Activated CD4-positive, alpha-beta T cell treated with anti-CD3 and anti-CD28 coated beads for 48 hours (primary cell): ENCODE data around the gene SLC6A8.
"Not testable (repeated sequence)": the region's sequence is repeated elsewhere in the genome, so short reads cannot be mapped to it uniquely, and the experiment has no call there.

Source experiments
- DNase-seq: peaks from one replicate; pipeline ENCODE4 v3.0.0-alpha.2; 2020

The SLC6A8 gene

GRCh38 chrX:153672531-153673427, 14.9 kb upstream of the SLC6A8 start:
- DNase-seq = no peak

DNA sequence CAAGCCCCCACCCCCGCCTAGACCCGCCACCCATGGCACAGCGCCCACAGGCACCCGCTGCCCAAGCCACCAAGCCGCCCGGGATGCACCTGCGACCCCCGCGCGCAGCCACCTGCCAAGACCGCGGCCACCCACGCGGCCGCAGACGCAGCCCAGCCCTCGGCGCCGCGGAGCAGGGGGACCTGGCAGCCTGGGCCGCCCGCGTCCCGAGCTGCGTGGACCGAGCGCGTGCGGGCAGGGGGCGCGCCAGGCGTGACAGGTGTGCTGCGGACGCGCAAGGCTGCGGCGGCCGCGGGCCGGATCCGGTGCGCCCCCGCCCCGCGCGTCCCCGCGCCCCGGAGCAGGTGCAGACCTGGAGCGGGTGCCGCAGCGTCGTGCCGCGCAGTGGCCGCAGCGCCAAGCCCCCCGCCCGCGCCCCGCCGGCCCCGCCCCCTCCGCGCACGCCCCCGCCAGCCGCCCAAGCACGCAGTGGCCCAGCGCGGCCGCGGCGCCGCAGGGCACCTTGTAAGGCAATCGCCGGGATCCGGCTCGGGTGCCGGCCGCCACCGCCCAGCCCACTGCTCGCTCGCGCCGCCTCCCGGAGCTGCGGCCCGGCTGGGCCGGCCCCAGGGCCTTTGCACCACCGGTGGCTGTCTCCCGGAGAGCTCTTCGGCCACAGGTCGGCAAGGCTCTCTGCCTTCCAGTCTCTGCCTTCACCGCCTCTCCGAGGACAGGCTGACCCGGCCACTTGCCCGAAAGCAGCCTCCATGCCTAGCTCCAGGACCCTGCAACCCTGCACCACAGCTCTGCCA, 14.1 kb upstream of the SLC6A8 start, which contains the start of gene PNCK:
TSS of gene PNCK (minus strand) at position 386 of the 791 bp plus-strand sequence. CDS start 737 bp downstream, outside the sequence.
- DNase-seq = no peak

GRCh38 chrX:153674219-153674851, 13.4 kb upstream of the SLC6A8 start:
- no peak for DNase-seq

DNA sequence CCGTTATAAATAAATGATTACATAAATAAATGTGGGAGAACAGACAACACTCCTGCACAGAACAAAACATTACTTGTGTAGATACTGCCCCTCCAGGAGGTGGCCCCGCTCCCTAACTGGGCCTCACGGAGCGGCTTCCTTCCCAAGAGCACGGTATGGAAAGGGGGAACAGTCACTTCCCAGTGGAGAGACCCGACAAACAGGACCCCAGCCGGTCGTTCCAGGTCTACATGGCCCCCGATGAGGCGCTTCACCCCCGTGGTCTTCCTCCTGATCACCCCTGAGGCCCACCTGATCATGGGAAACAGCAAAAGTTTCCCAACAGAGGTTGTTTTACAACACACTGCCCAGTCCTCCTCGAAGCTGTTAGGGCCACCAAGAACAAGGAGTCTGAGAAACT, 6.6 kb upstream of the SLC6A8 start:
- no peak for DNase-seq

DNA sequence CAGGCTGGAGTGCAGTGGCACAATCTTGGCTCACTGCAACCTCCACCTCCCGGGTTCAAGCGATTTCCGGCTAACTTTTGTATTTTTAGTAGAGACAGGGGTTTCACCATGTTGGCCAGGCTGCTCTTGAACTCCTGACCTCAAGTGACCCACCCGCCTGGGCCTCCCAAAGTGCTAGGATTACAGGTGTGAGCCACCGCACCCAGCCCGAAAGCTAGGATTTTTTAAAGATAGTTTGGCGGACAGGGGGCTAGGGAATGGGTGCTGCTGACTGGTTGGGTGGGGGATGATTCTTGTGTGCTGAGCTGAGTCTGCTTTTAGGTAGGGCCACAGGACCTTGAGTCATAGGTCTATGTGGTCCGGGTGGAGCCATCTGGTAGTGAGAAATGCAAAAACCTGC, 4.2 kb upstream of the SLC6A8 start:
- DNase-seq = not testable (repeated sequence)

GRCh38 chrX:153684467-153685155, 3.1 kb upstream of the SLC6A8 start:
- no peak for DNase-seq

- DNase-seq = no peak
Measured at GRCh38 chrX:153685156-153685536, 2.6 kb upstream of the SLC6A8 start.

- no peak for DNase-seq
Measured at GRCh38 chrX:153685751-153686696, 1.7 kb upstream of the SLC6A8 start.

DNA sequence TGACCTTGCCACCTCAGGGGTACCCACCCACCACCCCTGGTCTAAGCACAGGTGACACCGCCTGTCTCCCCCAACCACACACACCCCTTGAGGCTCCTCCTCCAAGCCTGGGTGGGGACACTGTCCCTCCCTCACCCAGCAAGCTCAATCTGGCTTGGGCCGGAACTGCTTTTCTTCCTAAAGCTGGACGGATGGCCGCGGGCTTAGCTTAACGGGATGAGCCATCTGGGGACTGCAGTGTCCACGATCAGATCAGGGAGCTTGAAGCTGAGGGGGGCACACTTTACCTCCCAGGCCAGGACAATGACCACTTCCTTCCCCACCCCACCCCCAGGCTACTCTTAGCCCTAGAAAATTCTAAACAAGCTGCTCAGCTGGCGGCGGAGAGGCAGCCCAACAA, 1.0 kb upstream of the SLC6A8 start:
- no peak for DNase-seq

- no peak for DNase-seq
Measured at GRCh38 chrX:153688071-153688470, 345 bp downstream of the SLC6A8 start.

GRCh38 chrX:153688506-153688905, 780 bp downstream of the SLC6A8 start:
- no peak for DNase-seq

- DNase-seq = no peak
Measured at GRCh38 chrX:153688911-153689590, 1.3 kb downstream of the SLC6A8 start.

GRCh38 chrX:153689654-153690465, 2.1 kb downstream of the SLC6A8 start:
- no peak for DNase-seq

DNA sequence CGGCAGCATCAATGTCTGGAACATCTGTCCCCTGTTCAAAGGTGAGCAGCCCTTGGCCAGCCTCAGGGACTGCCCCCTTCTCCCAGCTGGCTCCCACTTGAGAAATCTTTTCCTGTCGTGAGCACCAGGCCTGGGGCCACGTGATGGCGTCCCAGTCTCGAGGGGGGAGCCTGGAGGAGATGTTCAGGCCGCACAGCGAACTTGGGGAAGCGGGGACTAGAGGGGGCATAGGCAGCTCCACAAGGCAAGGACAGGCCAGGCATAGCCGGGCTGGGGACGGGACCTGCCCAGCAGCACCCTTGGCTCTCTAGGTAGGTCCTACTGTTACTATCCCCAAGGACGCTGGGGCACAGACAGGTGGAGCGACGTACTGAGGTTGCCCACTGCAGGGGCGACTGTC, 2.7 kb downstream of the SLC6A8 start:
- DNase-seq = no peak

GRCh38 chrX:153691032-153691827, 3.5 kb downstream of the SLC6A8 start:
- not testable (repeated sequence) for DNase-seq

DNA sequence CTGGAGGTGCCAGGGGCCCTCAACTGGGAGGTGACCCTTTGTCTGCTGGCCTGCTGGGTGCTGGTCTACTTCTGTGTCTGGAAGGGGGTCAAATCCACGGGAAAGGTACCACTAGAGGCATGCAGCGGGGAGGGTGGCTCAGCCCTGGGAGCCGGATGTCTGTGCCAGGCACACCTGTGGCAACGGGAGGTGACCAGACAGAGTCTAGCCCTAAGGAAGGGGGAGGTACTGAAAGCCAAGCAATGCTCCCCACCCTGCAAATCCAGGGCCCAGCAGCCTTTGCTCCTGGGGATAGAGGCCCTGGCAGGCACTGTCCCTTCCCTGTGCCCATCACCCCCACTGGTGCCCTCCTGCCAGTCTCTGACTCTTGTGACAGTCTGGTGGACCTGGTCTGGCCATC, 4.3 kb downstream of the SLC6A8 start:
- DNase-seq = no peak

DNA sequence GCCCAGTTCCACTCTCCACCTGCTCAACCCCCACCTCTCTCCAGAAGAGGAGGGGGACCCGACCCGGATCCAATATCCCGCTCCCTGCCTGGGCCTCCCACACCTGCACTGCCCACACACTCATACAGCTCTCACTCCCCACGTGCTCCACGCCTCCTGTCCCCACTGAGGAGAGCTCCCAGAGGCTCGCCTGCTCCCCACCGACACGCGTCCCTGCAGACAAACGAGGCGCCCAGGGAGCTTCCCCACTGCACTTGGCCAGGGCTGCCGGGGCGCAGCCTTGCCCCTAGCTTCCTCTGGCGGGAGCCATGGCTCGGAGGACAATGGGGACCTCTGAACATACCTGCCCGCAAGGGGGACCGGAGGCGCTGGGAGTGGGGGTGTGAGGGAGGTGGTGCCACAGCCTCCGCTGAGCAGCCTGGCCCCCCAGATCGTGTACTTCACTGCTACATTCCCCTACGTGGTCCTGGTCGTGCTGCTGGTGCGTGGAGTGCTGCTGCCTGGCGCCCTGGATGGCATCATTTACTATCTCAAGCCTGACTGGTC, 5.0 kb downstream of the SLC6A8 start:
- DNase-seq = no peak

- no peak for DNase-seq
Measured at GRCh38 chrX:153693216-153694086, 5.7 kb downstream of the SLC6A8 start.
